Pancreas (tissue), 10 donors: ENCODE measurements around the gene PLEKHG2. TPM values are rescaled to one million over a fixed set of nuclear protein-coding genes. Genes with fewer than 3 reads are reported as not detected.

ENCODE experiments used
- ATAC-seq, 4 donors: fragments of 200-7000 bp; cut with Tn5 transposase; one replicate each; pipeline versions ENCODE4 v1.8.0 to v1.9.1; 2020; ENCODE audit warnings: mild to moderate bottlenecking in 4 of 4, moderate library complexity in 4 of 4
- DNase-seq, 6 donors: peaks; one replicate each; pipeline ENCODE4 v3.0.0-alpha.2; 2020
- FAIRE-seq: peaks from 2 replicates; lab custom pipeline; 2012; peaks lifted over from hg19 to GRCh38; lab: Jason Lieb, UNC
- H3K27ac ChIP-seq, 4 donors: fragments of 200-600 bp; sonication (generic); 1 replicate in 3 of 4; 2 replicates in 1 of 4; pipeline versions ENCODE4 v1.5.0 to v1.8.0; 2020
- H3K27me3 ChIP-seq, 4 donors: fragments of 200-600 bp; one replicate each; pipeline ENCODE4 v1.8.0; 2021
- H3K36me3 ChIP-seq, 3 donors: fragments of 200-600 bp; sonication (generic) in 1 of 3; one replicate each; pipeline versions ENCODE4 v1.5.0 to v1.8.0; 2020 to 2021
- H3K4me1 ChIP-seq, 3 donors: fragments of 200-600 bp; one replicate each; pipeline ENCODE4 v1.8.0; 2021
- H3K4me3 ChIP-seq, 4 donors: fragments of 200-600 bp; sonication (generic) in 2 of 4; one replicate each; pipeline versions ENCODE4 v1.5.0 to v1.8.0; 2020 to 2021
- H3K9me3 ChIP-seq, 4 donors: fragments of 200-600 bp; one replicate each; pipeline ENCODE4 v1.8.0; 2021
- CTCF ChIP-seq, 4 donors: fragments of 200-600 bp; sonication (generic) in 3 of 4; IDR thresholded peaks; one replicate each; pipeline versions ENCODE4 v1.5.0 to v1.8.0; 2021; ENCODE audit warnings: antibody characterized with exemption in 4 of 4
- WGBS, 2 donors: extraction: QIAGEN DNeasy Blood & Tissue Kit; methylation state at CpG; one replicate each; pipeline ENCODE4 v1.1.7; 2013; 5-methylcytosine and 5-hydroxymethylcytosine counted together
- intact Hi-C, 3 donors: fragments of 100-400 bp; cut with DNase I; formaldehyde crosslinking; loops; one replicate each; pipeline versions ENCODE4 v1.11.1 to v1.14.2; 2022
- polyA plus RNA-seq, 2 donors: library from polyadenylated mRNA; stranded (reverse); fragments of 200-250 nt; gene quantifications; one replicate each; pipeline ENCODE4 v1.2.3, GENCODE V29; 2013
- total RNA-seq, 6 donors: library from RNA; stranded (reverse); fragmentation: NEBNext Ultra II Directional in 4 of 6; extraction: Animal tissue kit (Norgen Biotek cat#: 25700) in 4 of 6; gene quantifications; one replicate each; pipeline versions ENCODE4 v1.2.1 to v1.2.4, GENCODE V29; 2021 to 2023
- donor health status: healthy with polysubstance abuse.
- donor health status: DM: no; HTN: no; CAD: no; lungs with moderate emphysema.
- donor health status: DM: no; HTN: no; CAD: no.
- donor health status: control.
- donor health status: control.
- donor health status: Bipolar disorder and iron deficiency.
- donor health status: DM: yes; HTN: yes; CAD: no.
- donor health status: DM: no; HTN: no; CAD: no.
- donor health status: DM: no; HTN: no; CAD: no.
- donor health status: DM: yes; HTN: yes; CAD: no.

PLEKHG2 gene
- total and polyA plus RNA-seq, 8 donors, result 3.1 to 15.0 (median 7.8) TPM

- 93 to 94% methylated on average over 18 of the region's 18 CpGs for WGBS, 2 donors
- Histone ChIP-seq H3K4me1 (no peaks in the 10 kb centered on the region), H3K4me3 (no peak overlapping the region), H3K9me3 (no peaks in the 10 kb centered on the region), H3K27me3 (no peaks in the 10 kb centered on the region), H3K36me3 (peaks cover 6 to 69% (median 52%) of the 10 kb centered on the region in 3 donors), H3K27ac (no peak overlapping the region)
- intact Hi-C loops, result no loop called here
- no peak for TF ChIP-seq CTCF (IDR thresholded peaks at IDR 0.05)
- ATAC-seq, result no peak
- no peak for DNase-seq
- no peak for FAIRE-seq
Observed at GRCh38 chr19:39465956-39466747, 53.7 kb downstream of the PLEKHG2 start.

- intact Hi-C loops, result no loop called here
- no peak for DNase-seq
- no peak for TF ChIP-seq CTCF (IDR thresholded peaks at IDR 0.05)
- ATAC-seq, result no peak
- no peak overlapping the region for H3K4me3 ChIP-seq
- FAIRE-seq, result no peak
- H3K4me1 ChIP-seq, result no peaks in the 10 kb centered on the region
- H3K27me3 ChIP-seq, result no peaks in the 10 kb centered on the region
- H3K27ac ChIP-seq, result no peak overlapping the region
- H3K36me3 ChIP-seq, result peaks cover 11 to 87% (median 70%) of the 10 kb centered on the region in 3 donors
- WGBS, 2 donors, result 95% methylated on average over 7 of the region's 7 CpGs
- no peaks in the 10 kb centered on the region for H3K9me3 ChIP-seq
Observed at GRCh38 chr19:39467941-39468340, 55.5 kb downstream of the PLEKHG2 start.

- FAIRE-seq (no peak), DNase-seq (no peak), ATAC-seq (no peak)
- Histone ChIP-seq H3K4me3 (no peak overlapping the region), H3K4me1 (no peaks in the 10 kb centered on the region), H3K36me3 (peaks cover 11 to 96% (median 81%) of the 10 kb centered on the region in 3 donors), H3K27me3 (no peaks in the 10 kb centered on the region), H3K9me3 (no peaks in the 10 kb centered on the region), H3K27ac (no peak overlapping the region)
- TF ChIP-seq CTCF (IDR thresholded peaks at IDR 0.05), result no peak
- intact Hi-C loops, result no loop called here
- WGBS, 2 donors, result 90 to 91% methylated on average over 11 of the region's 11 CpGs
Observed at GRCh38 chr19:39469036-39469435, 56.6 kb downstream of the PLEKHG2 start.

- H3K36me3 ChIP-seq, result peaks cover 11 to 96% (median 85%) of the 10 kb centered on the region in 3 donors
- DNase-seq (no peak), ATAC-seq (no peak), FAIRE-seq (no peak)
- intact Hi-C loops, result no loop called here
- WGBS, 2 donors, result 87 to 89% methylated on average over 6 of the region's 6 CpGs
- no peaks in the 10 kb centered on the region for H3K9me3 ChIP-seq
- no peaks in the 10 kb centered on the region for H3K27me3 ChIP-seq
- H3K4me3 ChIP-seq, result no peak overlapping the region
- no peak for TF ChIP-seq CTCF (IDR thresholded peaks at IDR 0.05)
- no peak overlapping the region for H3K27ac ChIP-seq
- no peaks in the 10 kb centered on the region for H3K4me1 ChIP-seq
Observed at GRCh38 chr19:39469567-39469966, 57.1 kb downstream of the PLEKHG2 start.

GRCh38 chr19:39470724-39471339 lies 58.4 kb downstream of the PLEKHG2 start:
- DNase-seq (no peak), ATAC-seq (no peak), FAIRE-seq (no peak)
- TF ChIP-seq CTCF (IDR thresholded peaks at IDR 0.05), result no peak
- Histone ChIP-seq H3K36me3 (peaks cover 11 to 91% (median 76%) of the 10 kb centered on the region in 3 donors), H3K9me3 (no peaks in the 10 kb centered on the region), H3K4me1 (no peaks in the 10 kb centered on the region), H3K27me3 (no peaks in the 10 kb centered on the region), H3K4me3 (no peak overlapping the region), H3K27ac (no peak overlapping the region)
- WGBS, 2 donors, result 76 to 86% methylated on average over 7 of the region's 7 CpGs
- intact Hi-C loops, result no loop called here
